Erythroblast (primary cell): ENCODE data around the gene NDOR1.

Experiments used
- DNase-seq, 2 experiments: peaks; one replicate each; lab custom pipeline; 2025; lab: John Stamatoyannopoulos, UW
- GATA1 ChIP-seq: IDR thresholded peaks from 2 replicates; pipeline ENCODE4 v1.6.1; 2011; ENCODE audit warnings: low read depth, mild to moderate bottlenecking, control low read depth, low read length, moderate library complexity
- POLR2A ChIP-seq: IDR thresholded peaks from 2 replicates; pipeline ENCODE4 v1.6.1; 2011; ENCODE audit warnings: mild to moderate bottlenecking, low read length

NDOR1 gene

GRCh38 chr9:137183980-137184595 lies 21.4 kb upstream of the NDOR1 start:
- TF ChIP-seq POLR2A, result no peak
- no peak for TF ChIP-seq GATA1
- DNase-seq, result no peak

GRCh38 chr9:137184881-137185660 lies 20.4 kb upstream of the NDOR1 start:
- TF ChIP-seq GATA1 (no peak), POLR2A (no peak)
- DNase-seq, result no peak

GRCh38 chr9:137185921-137186320 lies 19.6 kb upstream of the NDOR1 start:
- DNase-seq, result no peak
- TF ChIP-seq POLR2A, result no peak
- no peak for TF ChIP-seq GATA1

- TF ChIP-seq POLR2A, result no peak
- no peak for TF ChIP-seq GATA1
- peak; percentile 40 to 47 for DNase-seq
Observed at GRCh38 chr9:137186385-137186784, 19.1 kb upstream of the NDOR1 start.

- DNase-seq, result no peak
- TF ChIP-seq POLR2A (no peak), GATA1 (no peak)
Observed at GRCh38 chr9:137187386-137187785, 18.1 kb upstream of the NDOR1 start.

GRCh38 chr9:137188086-137188489 lies 17.4 kb upstream of the NDOR1 start:
- TF ChIP-seq POLR2A, result no peak
- TF ChIP-seq GATA1, result no peak
- DNase-seq, result no peak

- TF ChIP-seq GATA1, result no peak
- peak; percentile 94 for TF ChIP-seq POLR2A
- DNase-seq, result peak; percentile 98 to 99
Observed at GRCh38 chr9:137188490-137189296, 16.8 kb upstream of the NDOR1 start, which contains the start of the genes ANAPC2 and SSNA1. TSS of gene ANAPC2 (minus strand) at chr9:137188560. CDS start at chr9:137188532, 28 bp downstream. TSS of gene SSNA1 (plus strand) at chr9:137188676. CDS start at chr9:137188727, 51 bp downstream.

- no peak for DNase-seq
- no peak for TF ChIP-seq GATA1
- TF ChIP-seq POLR2A, result no peak
Observed at GRCh38 chr9:137189297-137190295, 15.9 kb upstream of the NDOR1 start.

GRCh38 chr9:137190315-137190856 lies 15.1 kb upstream of the NDOR1 start:
- no peak for TF ChIP-seq GATA1
- TF ChIP-seq POLR2A, result no peak
- no peak for DNase-seq

- no peak for DNase-seq
- TF ChIP-seq POLR2A, result no peak
Observed at GRCh38 chr9:137191245-137191644, 14.3 kb upstream of the NDOR1 start.

GRCh38 chr9:137191691-137192447 lies 13.6 kb upstream of the NDOR1 start:
- TF ChIP-seq POLR2A, result no peak
- TF ChIP-seq GATA1, result no peak
- no peak for DNase-seq

- TF ChIP-seq POLR2A (no peak), GATA1 (no peak)
- DNase-seq, result no peak
Observed at GRCh38 chr9:137192448-137192780, 13.1 kb upstream of the NDOR1 start.
